ENCODE measurements around the gene NOLC1.

Gene NOLC1

DNA sequence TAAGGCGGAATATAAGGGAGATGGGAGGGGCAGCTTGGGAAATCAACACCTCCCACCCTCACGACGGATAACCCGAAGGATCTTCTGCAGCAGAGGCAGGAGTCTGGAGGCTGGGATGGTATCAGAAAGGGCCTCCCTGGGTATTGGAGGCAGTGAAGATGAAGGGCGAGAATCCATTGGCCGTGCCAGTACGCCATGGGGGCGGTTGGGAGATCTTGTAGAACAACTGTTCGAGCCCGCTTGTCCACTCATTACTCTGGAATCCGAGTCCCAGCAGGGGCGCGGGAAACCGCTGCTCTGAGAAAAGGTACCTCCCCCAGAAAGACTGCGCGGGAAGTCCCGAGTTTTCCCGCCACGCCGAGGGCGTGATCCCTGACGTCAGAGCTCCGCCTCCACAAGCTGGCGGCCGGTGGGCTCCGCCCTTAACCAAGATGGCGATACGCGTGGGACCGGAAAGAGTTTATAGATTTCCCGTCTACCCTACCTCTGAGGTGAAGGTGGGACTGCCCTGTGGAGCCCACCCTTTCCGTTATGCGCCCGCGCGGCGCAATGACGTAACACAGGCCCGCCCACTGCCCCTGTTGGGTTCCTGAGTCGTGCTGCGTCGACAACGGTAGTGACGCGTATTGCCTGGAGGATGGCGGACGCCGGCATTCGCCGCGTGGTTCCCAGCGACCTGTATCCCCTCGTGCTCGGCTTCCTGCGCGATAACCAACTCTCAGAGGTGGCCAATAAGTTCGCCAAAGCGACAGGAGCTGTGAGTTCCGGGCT is at the start of gene NOLC1:
NOLC1 (plus strand) TSS at position 616 of the 771 bp plus-strand sequence; CDS start at position 638, 22 bp downstream.
- in situ Hi-C loops (cut with HindIII; ENCODE audit: low pct_ligation_motif_present, low pct_unique_long_range_greater_than_20kb, low sequenced_read_pairs), result no loop called here

DNA sequence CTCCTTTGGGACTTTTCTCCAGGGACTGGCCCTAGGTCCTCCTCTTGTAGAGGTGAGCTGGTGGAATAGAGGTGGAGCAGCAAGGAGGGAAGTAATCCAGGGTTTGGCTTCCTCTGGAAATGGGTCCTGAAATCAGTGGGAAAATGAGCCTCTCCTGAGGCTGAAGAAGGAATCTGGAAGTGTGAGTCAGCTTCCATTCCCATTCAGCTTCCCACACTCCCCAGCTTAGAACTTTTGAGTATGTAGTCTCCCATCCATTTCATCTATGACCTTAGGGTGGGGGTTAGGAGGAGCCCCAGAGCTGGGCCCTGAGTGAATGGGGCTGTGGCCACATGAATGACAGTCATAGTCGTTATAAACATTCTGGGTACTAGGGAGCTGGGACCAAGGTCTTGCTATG is 49.8 kb upstream of the NOLC1 start:
- in situ Hi-C loops (cut with HindIII; ENCODE audit: low pct_ligation_motif_present, low pct_unique_long_range_greater_than_20kb, low sequenced_read_pairs), result no loop called here
- DNase-seq, result no peak

More for the DNA sequence above, at the start of gene NOLC1:
- peak; percentile 100 for DNase-seq

DNA sequence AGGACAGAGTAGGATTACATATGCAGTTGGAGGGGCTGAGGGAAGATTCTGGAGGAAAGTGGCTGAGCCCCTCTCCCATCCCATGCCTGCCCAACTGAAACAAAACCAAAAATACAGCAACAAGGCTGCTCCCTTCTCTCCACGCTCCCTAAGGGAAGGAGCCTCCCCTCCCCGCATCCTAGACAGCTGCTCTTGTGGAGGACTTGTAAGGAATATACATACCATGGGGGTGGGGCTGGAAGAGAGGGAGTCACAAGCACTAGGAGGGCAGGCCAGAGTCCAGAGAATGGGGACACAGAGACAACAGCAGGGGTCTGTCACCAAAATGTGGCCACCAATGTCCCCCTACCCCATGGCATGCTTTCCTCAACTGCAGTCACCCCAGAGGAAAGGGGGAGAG is 45.2 kb upstream of the NOLC1 start:
- DNase-seq, result no peak
- in situ Hi-C loops (cut with HindIII; ENCODE audit: low pct_ligation_motif_present, low pct_unique_long_range_greater_than_20kb, low sequenced_read_pairs), result no loop called here

DNA sequence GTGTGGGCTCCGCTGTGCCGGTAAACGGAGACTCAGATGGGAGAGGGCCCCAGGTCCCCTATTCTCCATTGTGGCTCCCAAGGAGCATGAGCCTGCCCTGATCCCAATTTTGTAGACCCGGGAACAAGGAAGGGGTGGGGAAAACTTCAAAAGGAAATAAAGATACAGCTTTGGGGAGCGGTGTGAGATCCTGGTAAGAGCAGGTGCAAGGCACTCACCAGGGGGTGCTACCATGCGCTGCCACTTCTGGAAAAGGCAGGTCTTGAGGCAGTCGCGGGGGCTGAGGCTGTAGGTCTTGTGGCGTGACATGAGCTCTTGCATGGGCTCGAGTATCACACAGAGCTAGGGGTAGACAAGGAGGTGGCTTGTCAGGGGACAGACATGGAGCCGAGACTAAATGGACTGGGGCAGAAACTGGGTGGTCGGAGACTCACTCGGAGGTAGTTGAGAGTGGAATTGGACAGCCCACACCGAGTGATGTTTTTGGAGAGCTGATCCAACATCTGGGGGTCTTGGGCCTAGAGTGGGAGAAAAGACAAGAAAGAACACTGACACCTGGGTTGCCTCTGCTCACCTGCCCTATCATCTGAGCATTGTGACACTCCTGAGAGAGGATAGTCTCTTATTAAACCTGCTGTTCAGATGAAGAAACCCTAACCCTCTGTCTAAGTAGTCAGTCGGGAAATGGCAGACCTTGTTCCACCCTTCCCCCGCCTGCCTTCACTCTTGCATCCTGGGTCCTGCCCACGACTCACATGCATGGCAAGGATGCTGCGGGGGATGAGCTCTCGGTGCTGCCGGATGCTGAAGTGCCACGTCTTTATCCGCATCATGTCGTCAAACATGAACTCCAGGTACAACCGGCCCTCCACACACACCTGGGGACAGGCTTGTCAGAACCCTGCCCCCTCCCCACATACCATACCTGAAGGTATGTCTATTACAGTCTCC is 42.7 kb upstream of the NOLC1 start:
- in situ Hi-C loops (cut with HindIII; ENCODE audit: low pct_ligation_motif_present, low pct_unique_long_range_greater_than_20kb, low sequenced_read_pairs), result no loop called here
- DNase-seq, result no peak

DNA sequence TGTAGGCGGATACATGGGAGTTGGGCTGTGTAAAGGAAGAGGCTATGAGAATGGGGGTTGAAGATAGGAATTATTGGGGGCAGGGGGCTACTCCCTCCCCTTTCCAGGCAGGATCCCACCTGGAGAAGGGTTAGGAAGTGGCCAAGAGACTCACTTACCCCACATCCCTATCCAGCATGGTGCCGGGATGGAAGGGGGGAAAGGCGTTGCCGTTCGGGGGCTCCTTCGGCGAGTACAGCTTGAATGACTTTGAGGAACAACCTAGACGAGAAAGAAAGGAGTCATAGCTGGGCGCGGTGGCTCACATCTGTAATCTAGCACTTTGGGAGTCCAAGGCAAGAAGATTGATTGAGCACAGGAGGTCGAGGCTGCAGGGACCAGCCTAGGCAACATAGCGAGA is 40.9 kb upstream of the NOLC1 start:
- DNase-seq, result no peak
- in situ Hi-C loops (cut with HindIII; ENCODE audit: low pct_ligation_motif_present, low pct_unique_long_range_greater_than_20kb, low sequenced_read_pairs), result no loop called here

DNA sequence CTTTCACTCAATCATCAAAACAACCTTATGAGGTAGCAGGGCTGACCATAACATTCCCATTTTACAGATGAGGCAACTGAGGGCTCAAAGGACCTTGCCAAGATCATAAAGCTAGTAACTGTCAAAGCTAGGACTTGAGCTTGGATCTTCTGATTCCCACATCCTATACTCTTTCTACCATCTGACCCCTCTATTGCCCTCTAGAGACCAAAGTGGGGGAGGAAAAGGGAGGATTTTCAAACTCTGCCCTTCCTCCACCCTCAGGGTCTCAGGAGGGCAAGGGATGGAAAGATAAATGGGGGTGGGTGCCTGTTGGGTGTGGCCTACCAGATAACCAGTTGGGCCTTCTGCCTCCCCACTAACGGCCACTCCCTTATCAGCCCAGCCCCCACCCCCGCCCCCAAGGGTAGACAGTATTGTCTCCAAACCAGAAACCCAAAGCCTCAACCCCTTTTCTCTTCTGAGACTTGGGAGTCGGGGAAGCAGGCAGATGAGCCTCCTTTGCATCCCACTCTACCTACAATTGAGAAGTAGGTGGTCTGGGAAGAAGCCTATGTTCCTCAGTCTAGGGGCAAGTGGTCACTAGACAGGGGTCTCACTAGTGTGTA is 39.9 kb upstream of the NOLC1 start:
- in situ Hi-C loops (cut with HindIII; ENCODE audit: low pct_ligation_motif_present, low pct_unique_long_range_greater_than_20kb, low sequenced_read_pairs), result no loop called here
- DNase-seq, result peak; percentile 19

DNA sequence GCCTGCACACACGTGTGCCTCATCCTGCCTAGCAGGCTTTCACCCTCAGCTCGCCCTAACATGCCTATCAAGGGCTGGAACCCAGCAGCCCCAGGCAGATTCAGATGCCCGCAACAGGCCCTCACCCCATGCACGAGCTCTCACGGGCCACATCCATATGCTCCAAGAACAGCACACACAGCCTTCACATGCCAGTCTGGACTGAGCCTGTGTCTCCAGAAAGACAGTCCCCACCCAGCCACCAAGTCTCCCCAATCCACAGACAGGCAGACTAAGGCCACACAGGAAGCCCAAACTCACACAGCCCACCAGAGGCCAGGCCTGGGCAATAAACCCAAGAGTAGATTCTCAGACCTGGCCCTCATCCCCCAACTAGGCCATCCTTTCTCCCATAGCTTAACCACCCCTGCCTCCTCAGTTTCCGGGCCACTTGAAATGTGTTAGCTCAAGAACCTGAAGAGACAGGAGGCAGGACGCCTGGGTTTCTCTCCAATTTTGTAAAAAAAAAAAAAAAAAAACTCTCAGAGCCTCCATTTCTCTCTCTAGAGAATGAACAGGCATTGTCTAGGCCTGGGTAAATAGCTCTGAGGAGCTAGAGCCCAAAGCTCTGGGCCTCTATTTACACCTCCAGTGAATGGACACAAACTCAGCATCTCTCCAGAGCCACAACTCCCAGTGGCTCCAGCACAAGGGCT is 38.8 kb upstream of the NOLC1 start:
- no peak for DNase-seq
- in situ Hi-C loops (cut with HindIII; ENCODE audit: low pct_ligation_motif_present, low pct_unique_long_range_greater_than_20kb, low sequenced_read_pairs), result no loop called here

DNA sequence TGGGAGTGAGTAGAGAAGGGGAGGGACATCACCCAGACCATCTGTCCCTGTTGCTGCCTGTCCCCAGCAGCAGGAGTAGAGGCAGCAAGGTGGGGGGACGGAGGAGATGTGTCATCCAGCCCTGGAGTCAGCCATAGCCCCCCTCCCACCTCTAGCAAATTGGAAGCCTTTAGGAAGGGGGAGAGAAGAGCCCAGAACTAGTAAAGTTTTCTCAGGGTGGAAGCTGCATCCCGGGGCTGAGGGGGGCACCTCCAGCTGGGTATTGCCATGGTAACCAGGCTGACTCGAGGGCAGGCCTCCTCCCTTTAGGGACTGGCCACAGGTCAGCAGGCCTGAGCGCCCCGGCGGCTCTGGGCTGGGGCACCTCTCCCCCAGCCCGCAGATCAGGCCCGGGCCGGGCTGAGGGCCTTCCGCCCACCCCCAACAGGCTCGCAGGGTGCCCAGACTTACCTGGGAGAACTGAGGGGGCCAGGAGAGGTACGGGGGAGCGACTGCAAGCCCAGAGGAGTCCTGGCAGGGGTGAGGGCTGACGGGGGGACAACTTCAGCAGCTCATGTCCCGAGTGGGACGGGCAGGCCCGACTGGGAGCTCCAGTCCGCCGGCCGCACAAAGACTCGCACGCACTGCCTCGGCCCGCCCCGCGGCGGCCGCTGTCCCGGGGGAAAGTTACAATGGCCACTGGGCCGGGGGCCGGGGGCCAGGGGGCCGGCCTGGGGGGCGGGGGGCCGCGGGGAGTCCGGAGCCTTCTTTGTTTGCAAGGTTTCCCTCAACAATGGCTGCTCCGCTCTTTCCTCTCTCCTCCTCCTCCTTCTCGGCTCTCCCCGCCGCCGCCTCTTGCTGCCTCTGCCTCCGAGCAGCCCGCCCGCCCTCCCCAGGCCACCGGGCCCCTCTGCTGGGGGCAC is 38.0 kb upstream of the NOLC1 start:
- peak; percentile 25 for DNase-seq
- in situ Hi-C loops (cut with HindIII; ENCODE audit: low pct_ligation_motif_present, low pct_unique_long_range_greater_than_20kb, low sequenced_read_pairs), result no loop called here

DNA sequence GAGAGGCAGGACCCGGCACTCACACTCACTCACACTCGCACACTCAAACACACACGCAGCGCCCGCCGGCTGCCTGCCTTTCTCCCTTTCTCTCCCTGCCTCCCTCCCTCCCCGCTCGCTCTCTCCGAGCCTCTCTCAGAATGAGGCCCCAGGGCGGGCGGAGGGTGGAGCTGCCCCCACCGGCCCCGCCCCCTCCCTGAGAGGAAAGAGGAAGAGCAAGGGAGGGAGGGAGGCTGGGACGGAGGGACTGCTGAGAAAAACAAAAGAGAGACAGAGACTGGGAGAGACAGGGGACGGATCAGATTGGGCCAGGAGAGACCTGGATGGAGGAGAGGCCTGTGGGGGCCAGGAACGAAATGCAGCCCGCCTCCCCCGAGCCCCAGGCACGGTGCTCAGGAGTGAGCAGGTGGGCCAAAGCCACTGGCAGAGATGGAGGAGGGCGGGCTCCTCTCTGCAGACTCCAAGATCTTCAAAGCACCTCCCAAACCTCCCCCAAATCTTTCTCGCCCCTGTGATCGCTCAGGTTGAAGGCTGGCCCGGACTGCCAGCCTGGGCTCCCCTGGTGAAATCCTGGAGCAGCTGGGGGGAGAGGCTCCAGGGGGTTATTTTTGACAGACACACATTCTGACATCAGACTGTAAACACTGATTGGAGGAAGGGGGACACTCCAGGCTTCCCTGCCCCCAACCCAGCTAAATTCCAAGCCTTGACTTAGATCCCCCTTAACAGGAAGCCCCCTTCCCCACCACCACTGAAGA is 37.1 kb upstream of the NOLC1 start:
- peak; percentile 88 for DNase-seq
- in situ Hi-C loops (cut with HindIII; ENCODE audit: low pct_ligation_motif_present, low pct_unique_long_range_greater_than_20kb, low sequenced_read_pairs), result no loop called here

DNA sequence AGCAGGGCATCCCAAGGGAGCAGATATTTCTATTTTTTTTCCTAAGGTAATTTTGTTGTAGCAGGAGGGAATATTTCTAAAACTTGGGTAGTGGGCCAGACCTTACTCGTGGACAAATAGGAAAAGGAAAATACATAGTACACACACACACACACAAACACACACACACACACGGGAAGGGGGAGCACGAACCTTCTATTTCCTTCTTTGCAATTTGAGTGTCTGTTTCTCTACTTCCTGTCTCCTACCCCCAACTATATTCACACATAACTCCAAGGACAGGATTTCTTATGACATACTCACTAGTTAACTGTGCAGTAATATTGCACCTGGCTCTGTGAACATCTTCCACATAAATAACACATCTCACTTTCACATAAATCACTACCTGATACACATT is 36.4 kb upstream of the NOLC1 start:
- no peak for DNase-seq
- in situ Hi-C loops (cut with HindIII; ENCODE audit: low pct_ligation_motif_present, low pct_unique_long_range_greater_than_20kb, low sequenced_read_pairs), result no loop called here

DNA sequence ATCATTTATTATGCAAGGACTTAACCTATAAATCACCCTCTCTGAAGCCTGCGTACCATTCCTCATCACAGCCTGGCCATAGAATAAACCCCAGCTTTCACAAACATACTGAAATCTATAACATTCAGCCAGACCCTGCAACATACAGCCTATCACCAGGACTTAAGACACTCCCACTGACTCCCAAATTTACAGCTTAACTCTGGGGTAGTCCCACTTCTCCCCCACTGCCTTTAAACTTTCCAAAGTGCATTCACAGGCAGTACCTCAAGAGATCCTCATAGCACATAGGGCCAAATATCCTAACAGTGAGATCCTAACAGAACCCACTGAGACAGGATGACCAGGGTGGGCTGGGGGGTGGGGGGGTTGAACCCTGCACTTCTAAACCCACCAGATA is 35.5 kb upstream of the NOLC1 start:
- in situ Hi-C loops (cut with HindIII; ENCODE audit: low pct_ligation_motif_present, low pct_unique_long_range_greater_than_20kb, low sequenced_read_pairs), result no loop called here
- no peak for DNase-seq

DNA sequence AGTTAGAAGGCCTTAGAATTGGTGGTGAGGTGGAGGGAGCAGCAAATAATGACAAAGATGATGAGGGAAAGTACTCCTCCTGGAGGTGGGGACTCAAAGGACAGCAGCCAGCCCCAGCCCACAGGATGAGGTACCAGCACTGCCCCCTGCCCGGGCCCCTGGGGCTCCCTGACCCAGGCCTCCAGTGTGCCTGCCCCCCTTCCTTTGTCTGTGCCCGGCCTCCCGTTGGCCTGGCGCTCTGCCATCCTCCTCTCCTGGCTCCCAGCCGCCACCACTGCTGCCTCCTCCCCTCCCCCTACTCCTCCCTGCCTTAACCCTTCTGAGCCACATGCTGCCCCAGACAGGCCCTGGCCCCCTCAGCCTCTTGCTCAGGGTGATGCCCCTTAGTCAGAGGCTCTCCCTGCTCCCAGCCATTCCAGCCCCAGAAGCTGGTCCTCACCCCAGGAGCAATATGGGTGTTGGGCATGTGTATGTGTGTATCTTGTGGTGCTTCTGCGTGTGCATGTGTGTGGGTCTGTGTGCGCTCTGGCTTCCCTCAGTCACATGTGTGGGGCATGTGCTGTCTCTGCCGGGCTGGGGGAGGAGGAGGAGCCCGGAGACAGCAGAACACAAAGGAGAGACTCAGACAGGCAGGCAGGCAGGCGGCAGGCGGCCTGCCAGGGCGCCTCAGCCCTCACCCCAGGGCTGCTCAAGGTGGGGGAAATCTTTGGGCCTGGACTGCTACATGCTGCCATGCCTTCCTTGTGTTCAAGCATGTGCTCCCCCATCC is 34.6 kb upstream of the NOLC1 start:
- DNase-seq, result peak; percentile 75
- in situ Hi-C loops (cut with HindIII; ENCODE audit: low pct_ligation_motif_present, low pct_unique_long_range_greater_than_20kb, low sequenced_read_pairs), result no loop called here

DNA sequence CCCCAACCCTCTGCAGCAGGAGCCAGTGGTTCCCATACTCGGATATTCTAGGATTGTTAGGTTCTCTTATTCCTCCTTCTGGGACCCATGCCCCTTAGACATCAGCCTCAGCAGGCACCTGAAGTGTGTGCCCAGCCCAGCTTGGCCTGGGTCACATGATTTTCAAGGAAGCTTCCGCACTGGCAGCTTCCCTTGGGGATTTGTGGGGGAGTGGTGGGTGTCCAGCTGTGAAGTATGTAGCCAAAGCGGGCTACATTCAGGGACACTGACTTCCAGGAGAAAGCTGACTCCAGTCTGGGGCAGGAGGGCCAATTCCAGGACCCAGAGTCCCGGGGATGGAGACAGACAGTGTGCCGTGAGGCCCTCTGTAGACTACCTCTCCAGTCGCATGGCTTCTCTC is 33.3 kb upstream of the NOLC1 start:
- in situ Hi-C loops (cut with HindIII; ENCODE audit: low pct_ligation_motif_present, low pct_unique_long_range_greater_than_20kb, low sequenced_read_pairs), result no loop called here
- DNase-seq, result no peak

DNA sequence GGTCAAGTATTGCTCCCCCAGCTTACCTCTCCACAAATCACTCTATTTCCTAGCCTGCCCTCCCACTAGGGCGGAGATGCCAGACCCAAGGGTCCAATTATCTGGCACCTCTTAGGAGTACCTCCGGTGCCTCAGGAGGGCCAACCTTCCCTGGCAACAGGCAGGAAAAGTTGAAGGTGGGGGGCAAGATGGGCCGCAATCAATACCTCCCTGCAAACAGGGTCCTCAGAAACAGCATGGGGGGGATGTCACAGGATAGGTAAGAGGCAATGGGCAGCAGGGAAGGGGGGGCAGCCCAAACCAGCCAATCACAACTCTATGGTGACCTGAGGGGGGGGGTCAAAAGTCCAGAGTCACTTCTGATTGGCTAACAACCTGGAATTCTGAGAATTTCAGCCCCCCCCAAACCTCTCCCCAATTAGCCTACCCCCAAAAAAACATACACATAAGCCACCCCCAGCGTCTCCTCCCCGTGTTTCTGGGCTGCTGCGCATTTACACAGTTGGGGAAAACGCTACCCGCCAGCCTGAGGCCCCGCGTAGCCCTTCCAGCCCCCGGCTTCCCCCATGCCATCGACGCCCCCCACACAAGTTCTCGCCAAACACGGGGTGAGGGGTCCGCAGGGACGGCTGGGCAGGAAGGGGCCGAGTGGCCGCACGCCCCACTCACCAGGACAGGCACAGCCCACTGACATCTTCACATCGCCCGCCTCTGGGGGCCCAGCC is 32.6 kb upstream of the NOLC1 start:
- peak; percentile 83 for DNase-seq
- in situ Hi-C loops (cut with HindIII; ENCODE audit: low pct_ligation_motif_present, low pct_unique_long_range_greater_than_20kb, low sequenced_read_pairs), result no loop called here

DNA sequence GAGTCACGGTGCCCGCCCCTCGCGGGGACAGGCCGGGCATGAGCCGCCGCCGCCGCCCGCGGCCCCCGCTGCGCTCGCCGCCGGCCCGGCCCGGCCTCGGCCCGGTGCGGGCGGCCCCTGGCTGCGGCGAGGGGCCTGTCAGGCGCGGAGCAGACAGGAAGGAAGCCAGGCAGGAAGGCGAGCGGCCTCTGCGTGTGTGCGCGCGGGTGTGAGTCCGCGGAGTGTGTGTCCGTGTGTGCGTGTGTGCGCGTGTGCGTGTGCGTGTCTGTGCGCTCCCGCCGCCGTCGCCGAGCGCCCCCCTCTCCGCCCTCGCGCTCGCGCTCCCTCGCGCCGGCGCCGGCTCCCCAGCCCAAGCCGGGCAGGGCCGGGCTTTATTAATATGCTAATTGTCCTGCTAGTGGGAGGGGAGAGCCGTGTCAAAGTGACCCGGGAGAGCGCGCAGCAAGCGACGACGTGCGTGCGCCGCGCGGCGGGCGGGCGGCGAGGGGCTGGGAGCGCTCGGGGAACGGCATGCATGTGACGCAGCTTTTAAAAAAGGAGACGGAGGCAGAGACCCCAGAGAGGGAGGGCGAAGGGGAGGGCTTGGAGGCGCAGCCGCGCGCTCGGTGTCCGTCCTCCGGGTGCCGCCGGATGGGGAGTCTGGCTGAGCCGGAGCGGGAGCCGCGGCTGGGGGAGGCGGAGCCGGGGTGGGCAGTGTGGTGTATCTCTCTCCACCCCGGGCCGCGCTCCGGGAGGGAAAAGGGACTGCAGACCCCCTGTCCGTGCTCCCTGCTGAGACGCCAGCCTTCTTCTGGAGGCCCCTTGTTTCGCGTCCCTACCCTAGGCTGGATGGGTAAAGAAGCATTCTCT is 31.8 kb upstream of the NOLC1 start, which contains the start of gene LDB1:
LDB1 (minus strand) TSS at position 227 of the 849 bp plus-strand sequence. CDS start 258 bp downstream, outside the sequence.
- in situ Hi-C loops (cut with HindIII; ENCODE audit: low pct_ligation_motif_present, low pct_unique_long_range_greater_than_20kb, low sequenced_read_pairs), result no loop called here
- DNase-seq, result peak; percentile 78
